BJ (cell line): ENCODE data around the gene UBE2D3. TPM values are rescaled to one million over a fixed set of nuclear protein-coding genes. Genes with fewer than 3 reads are reported as not detected.

ENCODE experiments used
- CTCF ChIA-PET: fragments of 350-600 bp; formaldehyde crosslinking; extraction: SDS; loops from one replicate; lab custom pipeline; 2021; ENCODE audit warnings: antibody characterized with exemption, inconsistent platforms; lab: Yijun Ruan, JAX
- POLR2A ChIA-PET: fragments of 300-600 bp; sonication (Branson Sonifier 250); formaldehyde crosslinking; extraction: SDS; loops from one replicate; lab custom pipeline; 2021; ENCODE audit warnings: antibody characterized with exemption; lab: Charles Lee
- DNase-seq: peaks from one replicate; pipeline ENCODE4 v3.0.0-alpha.2; 2011; ENCODE audit warnings: low read depth
- H3K27me3 ChIP-seq: 2 replicates; pipeline ENCODE4 v1.6.0; 2011; ENCODE audit warnings: low read length; ENCODE audit not compliant: control insufficient read depth, insufficient read depth
- H3K36me3 ChIP-seq: 2 replicates; pipeline ENCODE4 v1.5.1; 2011; ENCODE audit warnings: low read length; ENCODE audit not compliant: control insufficient read depth, insufficient read depth
- H3K4me3 ChIP-seq: 2 replicates; pipeline ENCODE4 v1.5.1; 2011; ENCODE audit warnings: low read depth, mild to moderate bottlenecking, control low read depth, low read length
- CTCF ChIP-seq: IDR thresholded peaks from 2 replicates; pipeline ENCODE4 v1.5.1; 2011; ENCODE audit warnings: low read depth, mild to moderate bottlenecking, control low read depth, inconsistent platforms, low read length, moderate library complexity; ENCODE audit not compliant: insufficient read depth
- polyA plus RNA-seq: library from polyadenylated mRNA; depleted of rRNA; stranded (reverse); fragments of >200 nt; gene quantifications from 2 replicates; pipeline ENCODE4 v1.2.3, GENCODE V29; 2011

UBE2D3 gene
- polyA plus RNA-seq, 1 experiment, result 298 TPM

- H3K4me3 ChIP-seq, result no peak overlapping the region
- peaks cover 3% of the 10 kb centered on the region for H3K36me3 ChIP-seq
- ChIA-PET CTCF (interaction anchor here (0.7 to 0.9 kb wide), 3 partner anchors 9 to 190 kb away, joined by 3 to 5 read pairs (median 4); no protein-coding TSS in a partner anchor), POLR2A (no interaction called here)
- DNase-seq, result no peak
- no peaks in the 10 kb centered on the region for H3K27me3 ChIP-seq
- no peak for TF ChIP-seq CTCF
Measured at GRCh38 chr4:102809691-102810090, 17.7 kb downstream of the UBE2D3 start.

- Histone ChIP-seq H3K36me3 (peaks cover 5% of the 10 kb centered on the region), H3K4me3 (no peak overlapping the region), H3K27me3 (no peaks in the 10 kb centered on the region)
- TF ChIP-seq CTCF, result no peak
- ChIA-PET CTCF (interaction anchor here (0.7 kb wide), 1 partner anchor 9 kb away, joined by 4 read pairs; no protein-coding TSS in a partner anchor), POLR2A (no interaction called here)
- no peak for DNase-seq
Measured at GRCh38 chr4:102809190-102809589, 18.2 kb downstream of the UBE2D3 start.

- DNase-seq, result no peak
- ChIA-PET CTCF (no interaction called here), POLR2A (no interaction called here)
- TF ChIP-seq CTCF, result no peak
- Histone ChIP-seq H3K27me3 (no peaks in the 10 kb centered on the region), H3K36me3 (peaks cover 6% of the 10 kb centered on the region), H3K4me3 (no peak overlapping the region)
Measured at GRCh38 chr4:102808009-102808408, 19.3 kb downstream of the UBE2D3 start.

- peaks cover 8% of the 10 kb centered on the region for H3K36me3 ChIP-seq
- DNase-seq, result no peak
- ChIA-PET CTCF (no interaction called here), POLR2A (no interaction called here)
- no peak for TF ChIP-seq CTCF
- no peaks in the 10 kb centered on the region for H3K27me3 ChIP-seq
- H3K4me3 ChIP-seq, result no peak overlapping the region
Measured at GRCh38 chr4:102807345-102807744, 20.0 kb downstream of the UBE2D3 start.

GRCh38 chr4:102799816-102800215 is 27.5 kb downstream of the UBE2D3 start:
- H3K27me3 ChIP-seq, result no peaks in the 10 kb centered on the region
- ChIA-PET POLR2A (no interaction called here), CTCF (no interaction called here)
- no peak overlapping the region for H3K4me3 ChIP-seq
- peaks cover 9% of the 10 kb centered on the region for H3K36me3 ChIP-seq
- TF ChIP-seq CTCF, result no peak
- no peak for DNase-seq
